ENCODE measurements around the gene CPZ. TPM values are rescaled to one million over a fixed set of nuclear protein-coding genes. Genes with fewer than 3 reads are reported as not detected.

The CPZ gene
- total and polyA plus RNA-seq, 7 donors: 0.04 to 0.30 (median 0.08) TPM; not detected in 4

GRCh38 chr4:8615366-8615765 lies 22.8 kb downstream of the CPZ start:
- 82 to 91% (median 84%) methylated on average over 12 to 13 of the region's 13 CpGs for WGBS, 3 donors
- H3K4me3 ChIP-seq: no peak overlapping the region
- intact Hi-C loops (cut with DNase I): no loop called here
- DNase-seq (peak in 1 of 2 donors; percentile 9), ATAC-seq (no peak)
- peaks cover 0 to 4% (median 0%) of the 10 kb centered on the region in 3 donors for H3K27me3 ChIP-seq (ENCODE audit: insufficient read depth in 3 of 3, low read length in 2 of 3)
- H3K27ac ChIP-seq: no peak overlapping the region
- H3K36me3 ChIP-seq (ENCODE audit: insufficient read depth in 1 of 2, low read depth in 1 of 2): no peaks in the 10 kb centered on the region
- no peak for TF ChIP-seq CTCF (IDR thresholded peaks at IDR 0.05)
- H3K4me1 ChIP-seq: no peaks in the 10 kb centered on the region
- no peaks in the 10 kb centered on the region for H3K9me3 ChIP-seq

GRCh38 chr4:8615921-8616787 lies 23.6 kb downstream of the CPZ start:
- H3K36me3 ChIP-seq (ENCODE audit: insufficient read depth in 1 of 2, low read depth in 1 of 2): no peaks in the 10 kb centered on the region
- intact Hi-C loops (cut with DNase I): no loop called here
- no peaks in the 10 kb centered on the region for H3K9me3 ChIP-seq
- H3K27me3 ChIP-seq (ENCODE audit: insufficient read depth in 3 of 3, low read length in 2 of 3): peaks cover 0 to 4% (median 0%) of the 10 kb centered on the region in 3 donors
- DNase-seq (peak in 1 of 2 donors; percentile 30), ATAC-seq (no peak)
- H3K4me3 ChIP-seq: no peak overlapping the region
- 79 to 86% (median 85%) methylated on average over 26 of the region's 26 CpGs for WGBS, 3 donors
- H3K27ac ChIP-seq: no peak overlapping the region
- TF ChIP-seq CTCF (IDR thresholded peaks at IDR 0.05): no peak
- no peaks in the 10 kb centered on the region for H3K4me1 ChIP-seq

GRCh38 chr4:8616831-8617230 lies 24.3 kb downstream of the CPZ start:
- ATAC-seq (no peak), DNase-seq (peak; percentile 3 to 22)
- no peak for TF ChIP-seq CTCF (IDR thresholded peaks at IDR 0.05)
- Histone ChIP-seq H3K9me3 (no peaks in the 10 kb centered on the region), H3K27ac (no peak overlapping the region), H3K4me1 (no peaks in the 10 kb centered on the region), H3K36me3 (ENCODE audit: insufficient read depth in 1 of 2, low read depth in 1 of 2) (no peaks in the 10 kb centered on the region), H3K27me3 (ENCODE audit: insufficient read depth in 3 of 3, low read length in 2 of 3) (peaks cover 0 to 4% (median 0%) of the 10 kb centered on the region in 3 donors), H3K4me3 (no peak overlapping the region)
- intact Hi-C loops (cut with DNase I): no loop called here
- WGBS, 3 donors: 43 to 48% (median 46%) methylated on average over 16 of the region's 16 CpGs

- no peak for TF ChIP-seq CTCF (IDR thresholded peaks at IDR 0.05)
- intact Hi-C loops (cut with DNase I): no loop called here
- DNase-seq (peak in 1 of 2 donors; percentile 10), ATAC-seq (no peak)
- no peaks in the 10 kb centered on the region for H3K36me3 ChIP-seq (ENCODE audit: insufficient read depth in 1 of 2, low read depth in 1 of 2)
- no peaks in the 10 kb centered on the region for H3K9me3 ChIP-seq
- H3K27me3 ChIP-seq (ENCODE audit: insufficient read depth in 3 of 3, low read length in 2 of 3): peaks cover 0 to 4% (median 0%) of the 10 kb centered on the region in 3 donors
- H3K27ac ChIP-seq: no peak overlapping the region
- WGBS, 3 donors: 63 to 66% (median 63%) methylated on average over 21 of the region's 21 CpGs
- H3K4me3 ChIP-seq: no peak overlapping the region
- no peaks in the 10 kb centered on the region for H3K4me1 ChIP-seq
Observed at GRCh38 chr4:8617486-8618040, 25.0 kb downstream of the CPZ start.
